Endodermal cell (in vitro differentiated cells): ENCODE results near the gene PSMF1. TPM values are rescaled to one million over a fixed set of nuclear protein-coding genes. Genes with fewer than 3 reads are reported as not detected.

Experiments
- DNase-seq: peaks from one replicate; pipeline ENCODE4 v3.0.0-alpha.2; 2017
- H3K27ac ChIP-seq: 2 replicates; pipeline ENCODE4 v1.5.1; 2013; ENCODE audit warnings: mild to moderate bottlenecking, low read depth, low read length, moderate library complexity
- H3K27me3 ChIP-seq: 2 replicates; pipeline ENCODE4 v1.6.1; 2013; ENCODE audit warnings: mild to moderate bottlenecking, low read length, moderate library complexity; ENCODE audit not compliant: insufficient read depth, control insufficient read depth, poor library complexity, severe bottlenecking
- H3K36me3 ChIP-seq: 2 replicates; pipeline ENCODE4 v1.7.0; 2013; ENCODE audit warnings: mild to moderate bottlenecking, low read length, moderate library complexity; ENCODE audit not compliant: control insufficient read depth, insufficient read depth
- H3K4me1 ChIP-seq: one replicate; pipeline ENCODE4 v1.7.0; 2013; ENCODE audit warnings: low read length; ENCODE audit not compliant: control insufficient read depth, insufficient read depth
- H3K4me3 ChIP-seq: 2 replicates; pipeline ENCODE4 v1.5.1; 2013; ENCODE audit warnings: mild to moderate bottlenecking, low read length, moderate library complexity
- H3K9ac ChIP-seq: 2 replicates; pipeline ENCODE4 v1.6.1; 2013; ENCODE audit warnings: mild to moderate bottlenecking, low read length, moderate library complexity; ENCODE audit not compliant: poor library complexity, severe bottlenecking; ENCODE audit errors: extremely low read depth
- H3K9me3 ChIP-seq: 2 replicates; pipeline ENCODE4 v1.6.1; 2013; ENCODE audit warnings: mild to moderate bottlenecking, low read length, moderate library complexity; ENCODE audit not compliant: control insufficient read depth
- H3K27ac Mint-ChIP-seq: 2 replicates; pipeline ENCODE4 v1.8.0; 2020; ENCODE audit warnings: mixed read lengths
- H3K27me3 Mint-ChIP-seq: 2 replicates; pipeline ENCODE4 v1.8.0; 2021; ENCODE audit warnings: mild to moderate bottlenecking, mixed read lengths; ENCODE audit not compliant: insufficient read depth
- H3K36me3 Mint-ChIP-seq: 2 replicates; pipeline ENCODE4 v1.8.0; 2020; ENCODE audit warnings: low read depth, mixed read lengths
- H3K4me1 Mint-ChIP-seq: 2 replicates; pipeline ENCODE4 v1.8.0; 2020; ENCODE audit warnings: mixed read lengths
- H3K4me3 Mint-ChIP-seq: 2 replicates; pipeline ENCODE4 v1.8.0; 2020; ENCODE audit warnings: mild to moderate bottlenecking, moderate library complexity, mixed read lengths
- H3K9me3 Mint-ChIP-seq: 2 replicates; pipeline ENCODE4 v1.8.0; 2020; ENCODE audit warnings: mild to moderate bottlenecking, mixed read lengths
- WGBS, 2 experiments: methylation state at CpG; one replicate each; pipeline versions ENCODE4 v1.1.5 to v1.1.7; 2013; ENCODE audit warnings: missing lambda C conversion rate in 2 of 2, mixed read lengths in 1 of 2; ENCODE audit not compliant: insufficient coverage in 1 of 2, insufficient read length in 1 of 2; 5-methylcytosine and 5-hydroxymethylcytosine counted together
- total RNA-seq, 2 donors: library from RNA; stranded (reverse); fragmentation: NEBNext Ultra II Directional in 1 of 2; extraction: Animal tissue kit (Norgen Biotek cat#: 25700) in 1 of 2; gene quantifications; 2 replicates in 1 of 2; 3 replicates in 1 of 2; pipeline ENCODE4 v1.2.1, GENCODE V29; 2021
- TF ChIP-seq, protein P1 (sequence below): fragments of 200-600 bp; sonication (generic); conservative IDR thresholded peaks from 2 replicates; pipeline ENCODE4 v1.5.0; 2021; ENCODE audit warnings: antibody characterized with exemption, mild to moderate bottlenecking

PSMF1 gene
- total RNA-seq, 2 donors from 2014 or later, result 72.5 to 84.7 TPM

GRCh38 chr20:1204113-1204512 is 85.7 kb downstream of the PSMF1 start:
- peak; percentile 25 for DNase-seq
- TF ChIP-seq, protein P1, sequence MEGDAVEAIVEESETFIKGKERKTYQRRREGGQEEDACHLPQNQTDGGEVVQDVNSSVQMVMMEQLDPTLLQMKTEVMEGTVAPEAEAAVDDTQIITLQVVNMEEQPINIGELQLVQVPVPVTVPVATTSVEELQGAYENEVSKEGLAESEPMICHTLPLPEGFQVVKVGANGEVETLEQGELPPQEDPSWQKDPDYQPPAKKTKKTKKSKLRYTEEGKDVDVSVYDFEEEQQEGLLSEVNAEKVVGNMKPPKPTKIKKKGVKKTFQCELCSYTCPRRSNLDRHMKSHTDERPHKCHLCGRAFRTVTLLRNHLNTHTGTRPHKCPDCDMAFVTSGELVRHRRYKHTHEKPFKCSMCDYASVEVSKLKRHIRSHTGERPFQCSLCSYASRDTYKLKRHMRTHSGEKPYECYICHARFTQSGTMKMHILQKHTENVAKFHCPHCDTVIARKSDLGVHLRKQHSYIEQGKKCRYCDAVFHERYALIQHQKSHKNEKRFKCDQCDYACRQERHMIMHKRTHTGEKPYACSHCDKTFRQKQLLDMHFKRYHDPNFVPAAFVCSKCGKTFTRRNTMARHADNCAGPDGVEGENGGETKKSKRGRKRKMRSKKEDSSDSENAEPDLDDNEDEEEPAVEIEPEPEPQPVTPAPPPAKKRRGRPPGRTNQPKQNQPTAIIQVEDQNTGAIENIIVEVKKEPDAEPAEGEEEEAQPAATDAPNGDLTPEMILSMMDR, result no peak
- no peak overlapping the region for H3K9ac ChIP-seq
- Mint-ChIP-seq H3K27me3 (peaks cover 16% of the 10 kb centered on the region), H3K4me1 (no peaks in the 10 kb centered on the region), H3K4me3 (no peak overlapping the region), H3K27ac (no peak overlapping the region), H3K9me3 (no peaks in the 10 kb centered on the region), H3K36me3 (no peaks in the 10 kb centered on the region)
- WGBS, 2 experiments, result 85 to 86% methylated on average over 4 to 5 of the region's 5 CpGs
- H3K27me3 ChIP-seq, result peaks cover 28% of the 10 kb centered on the region
- no peaks in the 10 kb centered on the region for H3K9me3 ChIP-seq
- H3K4me3 ChIP-seq, result no peak overlapping the region
- no peaks in the 10 kb centered on the region for H3K4me1 ChIP-seq
- no peak overlapping the region for H3K27ac ChIP-seq
- no peaks in the 10 kb centered on the region for H3K36me3 ChIP-seq

DNA sequence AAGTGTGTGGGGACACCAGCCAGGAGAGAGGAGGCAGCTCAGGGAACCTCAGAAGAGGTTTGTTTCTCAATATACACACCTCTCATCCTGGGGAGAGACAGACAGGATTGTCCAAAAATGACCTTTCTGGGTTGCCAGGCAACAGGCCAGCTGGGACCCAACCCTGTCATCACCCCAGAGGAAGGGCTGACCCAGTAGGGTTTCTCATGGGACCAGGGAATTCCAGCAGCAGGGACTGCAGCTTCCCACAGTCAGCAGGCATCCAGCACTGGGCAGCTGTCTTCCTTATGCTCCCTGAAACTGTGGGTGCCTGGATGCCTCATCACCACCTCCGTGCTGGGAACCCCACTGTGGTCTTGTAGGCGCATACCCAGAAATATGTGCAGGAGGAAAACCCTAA is 86.2 kb downstream of the PSMF1 start:
- no peaks in the 10 kb centered on the region for H3K4me1 Mint-ChIP-seq
- H3K4me1 ChIP-seq, result no peaks in the 10 kb centered on the region
- H3K4me3 Mint-ChIP-seq, result no peak overlapping the region
- H3K36me3 ChIP-seq, result no peaks in the 10 kb centered on the region
- H3K27me3 ChIP-seq, result peaks cover 31% of the 10 kb centered on the region
- peaks cover 18% of the 10 kb centered on the region for H3K27me3 Mint-ChIP-seq
- H3K36me3 Mint-ChIP-seq, result no peaks in the 10 kb centered on the region
- H3K9me3 ChIP-seq, result no peaks in the 10 kb centered on the region
- H3K9me3 Mint-ChIP-seq, result no peaks in the 10 kb centered on the region
- WGBS, 2 experiments, result 92 to 100% methylated on average over 1 to 2 of the region's 2 CpGs
- peak; percentile 31 for DNase-seq
- H3K27ac ChIP-seq, result no peak overlapping the region
- no peak overlapping the region for H3K4me3 ChIP-seq
- H3K27ac Mint-ChIP-seq, result no peak overlapping the region
- TF ChIP-seq, protein P1, result no peak
- H3K9ac ChIP-seq, result no peak overlapping the region

GRCh38 chr20:1205802-1206201 is 87.4 kb downstream of the PSMF1 start:
- H3K4me3 ChIP-seq, result no peak overlapping the region
- Mint-ChIP-seq H3K27ac (no peak overlapping the region), H3K4me1 (no peaks in the 10 kb centered on the region), H3K27me3 (peaks cover 22% of the 10 kb centered on the region), H3K9me3 (no peaks in the 10 kb centered on the region), H3K4me3 (no peak overlapping the region), H3K36me3 (no peaks in the 10 kb centered on the region)
- no peak for DNase-seq
- H3K27me3 ChIP-seq, result peaks cover 32% of the 10 kb centered on the region
- H3K4me1 ChIP-seq, result no peaks in the 10 kb centered on the region
- H3K9me3 ChIP-seq, result no peaks in the 10 kb centered on the region
- H3K36me3 ChIP-seq, result no peaks in the 10 kb centered on the region
- WGBS, 2 experiments, result 93 to 100% methylated on average over 4 to 6 of the region's 8 CpGs
- no peak overlapping the region for H3K9ac ChIP-seq
- TF ChIP-seq, protein P1, result no peak
- no peak overlapping the region for H3K27ac ChIP-seq
